ENCODE results near the gene TRUB2. TPM values are rescaled to one million over a fixed set of nuclear protein-coding genes. Genes with fewer than 3 reads are reported as not detected.

The TRUB2 gene
- total RNA-seq, 1 experiment from 2014 or later, result 33.2 TPM

DNA sequence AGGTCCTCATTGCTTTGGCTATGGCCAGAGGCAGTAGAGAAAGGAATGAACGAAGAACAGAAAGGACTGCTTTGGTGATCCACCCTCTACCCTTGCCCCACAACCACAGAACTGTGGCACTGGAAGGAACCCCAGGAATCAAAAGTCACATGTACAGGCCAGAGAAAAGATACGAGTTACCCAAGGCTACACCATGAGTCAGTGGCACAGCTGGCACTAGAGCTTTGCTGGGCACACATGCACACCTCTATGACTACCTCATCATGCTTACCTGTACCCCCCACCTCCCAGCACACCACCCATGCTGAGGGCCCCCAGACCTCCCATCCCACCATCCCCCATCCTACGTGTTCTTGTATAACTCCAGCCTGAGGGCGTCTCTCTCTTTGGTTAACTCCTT is 59.6 kb downstream of the TRUB2 start:
- ATAC-seq (no peak), DNase-seq (ENCODE audit: low spot score) (no peak)
- peaks cover 47% of the 10 kb centered on the region for H3K36me3 Mint-ChIP-seq
- H3K4me3 Mint-ChIP-seq, result no peak overlapping the region
- H3K4me1 Mint-ChIP-seq, result 0 out of 2 replicates have a peak, but pooled peaks cover 3% of the 10 kb centered on the region
- ChIA-PET CTCF (interaction anchor here (0.7 to 2.5 kb wide), 3 partner anchors 8 to 180 kb away, joined by 3 to 14 read pairs (median 3); no protein-coding TSS in a partner anchor), POLR2A (no interaction called here)
- no peak for TF ChIP-seq TEAD1 (CRISPR knock-in tag; IDR thresholded peaks at IDR 0.05)
- no peak overlapping the region for H3K27ac Mint-ChIP-seq
- no peaks in the 10 kb centered on the region for H3K9me3 Mint-ChIP-seq
- H3K27me3 Mint-ChIP-seq (ENCODE audit: low read depth), result no peaks in the 10 kb centered on the region

DNA sequence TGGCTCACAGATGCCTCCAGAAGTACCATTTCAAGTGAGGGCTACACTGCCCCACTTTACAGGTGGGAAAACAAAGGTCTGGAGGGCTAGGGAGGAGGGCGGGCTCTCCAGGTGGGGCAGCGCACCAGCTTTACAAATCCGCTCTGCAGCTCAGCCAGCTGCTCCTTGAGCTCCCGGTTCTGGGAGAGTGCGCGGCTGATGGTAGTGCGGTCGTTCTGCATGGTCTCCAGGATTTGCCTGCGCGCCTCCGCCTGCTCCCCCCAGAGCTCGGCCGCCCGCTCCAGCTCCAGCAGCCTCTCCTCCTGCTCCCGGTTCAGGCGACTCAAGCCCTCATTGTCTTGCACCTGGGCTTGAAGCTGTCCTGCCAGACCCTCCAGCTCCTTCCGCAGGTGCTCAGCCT is 61.9 kb downstream of the TRUB2 start:
- Mint-ChIP-seq H3K4me1 (peaks cover 6% of the 10 kb centered on the region; the same call in 1 of the 2 replicates), H3K36me3 (peaks cover 46% of the 10 kb centered on the region), H3K4me3 (no peak overlapping the region), H3K27me3 (ENCODE audit: low read depth) (no peaks in the 10 kb centered on the region), H3K9me3 (no peaks in the 10 kb centered on the region), H3K27ac (no peak overlapping the region)
- TF ChIP-seq AR (CRISPR knock-in tag; IDR thresholded peaks at IDR 0.05) (no peak), NFYB (CRISPR knock-in tag; conservative IDR thresholded peaks at IDR 0.05; ENCODE audit: low read depth) (no peak), FOXP1 (CRISPR knock-in tag; IDR thresholded peaks at IDR 0.05; ENCODE audit: borderline replicate concordance) (no peak), GRHL2 (CRISPR knock-in tag; IDR thresholded peaks at IDR 0.05; ENCODE audit: insufficient replicate concordance, severe bottlenecking) (no peak), ZBTB21 (CRISPR knock-in tag; IDR thresholded peaks at IDR 0.05; ENCODE audit: borderline replicate concordance) (no peak), EMX1 (CRISPR knock-in tag; IDR thresholded peaks at IDR 0.05) (no peak), ZNF532 (CRISPR knock-in tag; IDR thresholded peaks at IDR 0.05; ENCODE audit: borderline replicate concordance) (no peak), KAT7 (CRISPR knock-in tag; IDR thresholded peaks at IDR 0.05; ENCODE audit: borderline replicate concordance) (no peak), FOXP4 (CRISPR knock-in tag; IDR thresholded peaks at IDR 0.05) (no peak), ESRRA (CRISPR knock-in tag; IDR thresholded peaks at IDR 0.05; ENCODE audit: borderline replicate concordance) (no peak), PRRX2 (CRISPR knock-in tag; IDR thresholded peaks at IDR 0.05) (no peak), ZNF671 (CRISPR knock-in tag; IDR thresholded peaks at IDR 0.05) (no peak), GTF2I (CRISPR knock-in tag; conservative IDR thresholded peaks at IDR 0.05) (no peak), CREM (CRISPR knock-in tag; IDR thresholded peaks at IDR 0.05) (no peak)
- TF ChIP-seq, protein P1, sequence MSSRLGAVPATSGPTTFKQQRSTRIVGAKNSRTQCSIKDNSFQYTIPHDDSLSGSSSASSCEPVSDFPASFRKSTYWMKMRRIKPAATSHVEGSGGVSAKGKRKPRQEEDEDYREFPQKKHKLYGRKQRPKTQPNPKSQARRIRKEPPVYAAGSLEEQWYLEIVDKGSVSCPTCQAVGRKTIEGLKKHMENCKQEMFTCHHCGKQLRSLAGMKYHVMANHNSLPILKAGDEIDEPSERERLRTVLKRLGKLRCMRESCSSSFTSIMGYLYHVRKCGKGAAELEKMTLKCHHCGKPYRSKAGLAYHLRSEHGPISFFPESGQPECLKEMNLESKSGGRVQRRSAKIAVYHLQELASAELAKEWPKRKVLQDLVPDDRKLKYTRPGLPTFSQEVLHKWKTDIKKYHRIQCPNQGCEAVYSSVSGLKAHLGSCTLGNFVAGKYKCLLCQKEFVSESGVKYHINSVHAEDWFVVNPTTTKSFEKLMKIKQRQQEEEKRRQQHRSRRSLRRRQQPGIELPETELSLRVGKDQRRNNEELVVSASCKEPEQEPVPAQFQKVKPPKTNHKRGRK (CRISPR knock-in tag; IDR thresholded peaks at IDR 0.05; ENCODE audit: borderline replicate concordance), result no peak
- TF ChIP-seq, protein P2, sequence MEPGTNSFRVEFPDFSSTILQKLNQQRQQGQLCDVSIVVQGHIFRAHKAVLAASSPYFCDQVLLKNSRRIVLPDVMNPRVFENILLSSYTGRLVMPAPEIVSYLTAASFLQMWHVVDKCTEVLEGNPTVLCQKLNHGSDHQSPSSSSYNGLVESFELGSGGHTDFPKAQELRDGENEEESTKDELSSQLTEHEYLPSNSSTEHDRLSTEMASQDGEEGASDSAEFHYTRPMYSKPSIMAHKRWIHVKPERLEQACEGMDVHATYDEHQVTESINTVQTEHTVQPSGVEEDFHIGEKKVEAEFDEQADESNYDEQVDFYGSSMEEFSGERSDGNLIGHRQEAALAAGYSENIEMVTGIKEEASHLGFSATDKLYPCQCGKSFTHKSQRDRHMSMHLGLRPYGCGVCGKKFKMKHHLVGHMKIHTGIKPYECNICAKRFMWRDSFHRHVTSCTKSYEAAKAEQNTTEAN (CRISPR knock-in tag; IDR thresholded peaks at IDR 0.05), result no peak
- no peak for ATAC-seq
- ChIA-PET CTCF (interaction anchor here (0.5 to 2.7 kb wide), 7 partner anchors 9 to 81 kb away, joined by 3 to 23 read pairs (median 3); no protein-coding TSS in a partner anchor), POLR2A (no interaction called here)
- DNase-seq (ENCODE audit: low spot score), result no peak
